H1 (cell line): ENCODE measurements around the gene OR2Z1. TPM values are rescaled to one million over a fixed set of nuclear protein-coding genes. Genes with fewer than 3 reads are reported as not detected.

Experiments
- CTCF ChIA-PET: fragments of 300-600 bp; sonication (Branson Sonifier 250); formaldehyde crosslinking; loops from one replicate; lab custom pipeline; 2021; ENCODE audit not compliant: partially characterized antibody; lab: Charles Lee
- POLR2A ChIA-PET: fragments of 300-600 bp; sonication (Branson Sonifier 250); formaldehyde crosslinking; loops from one replicate; lab custom pipeline; 2021; ENCODE audit warnings: inconsistent platforms; ENCODE audit not compliant: partially characterized antibody; lab: Charles Lee
- DNase-seq, 2 experiments: peaks; one replicate each; pipeline versions ENCODE4 v3.0.0 to v3.0.0-alpha.2; 2010 to 2022; ENCODE audit warnings: low spot score in 2 of 2, low read depth in 1 of 2, mixed read lengths in 1 of 2
- FAIRE-seq: peaks from 2 replicates; lab custom pipeline; 2011; peaks lifted over from hg19 to GRCh38; lab: Jason Lieb, UNC
- H2AFZ ChIP-seq: 2 replicates; pipeline ENCODE4 v1.8.1; 2012; ENCODE audit warnings: low read length, inconsistent platforms
- H2AK5ac ChIP-seq: 2 replicates; pipeline ENCODE4 v1.6.1; 2013; ENCODE audit warnings: low read depth, low read length
- H2BK120ac ChIP-seq: replicated peaks from 2 replicates; pipeline ENCODE3; 2013; ENCODE audit warnings: low read depth, low read length, inconsistent platforms
- H2BK12ac ChIP-seq: 2 replicates; pipeline ENCODE4 v1.6.1; 2013; ENCODE audit warnings: low read depth, low read length
- H2BK15ac ChIP-seq: 2 replicates; pipeline ENCODE4 v1.6.1; 2013; ENCODE audit warnings: low read length
- H2BK20ac ChIP-seq: 2 replicates; pipeline ENCODE4 v1.6.1; 2013; ENCODE audit warnings: low read length
- H2BK5ac ChIP-seq: 2 replicates; pipeline ENCODE4 v1.6.1; 2013; ENCODE audit warnings: low read depth, low read length
- H3K14ac ChIP-seq: 2 replicates; pipeline ENCODE4 v1.6.1; 2013; ENCODE audit warnings: inconsistent platforms; ENCODE audit not compliant: insufficient read length
- H3K18ac ChIP-seq: 2 replicates; pipeline ENCODE4 v1.6.1; 2013; ENCODE audit warnings: low read length; ENCODE audit errors: extremely low read depth
- H3K23ac ChIP-seq: 2 replicates; pipeline ENCODE4 v1.6.1; 2013; ENCODE audit warnings: inconsistent platforms; ENCODE audit not compliant: insufficient read length
- H3K23me2 ChIP-seq: 2 replicates; pipeline ENCODE4 v1.6.1; 2013; ENCODE audit warnings: low read depth, low read length
- H3K27ac ChIP-seq: 2 replicates; pipeline ENCODE4 v1.6.1; 2011; ENCODE audit warnings: low read depth, low read length, inconsistent platforms
- H3K27me3 ChIP-seq, 4 experiments: replicated peaks in 1 of 4; 1 replicate in 1 of 4; 2 replicates in 3 of 4; pipeline versions ENCODE4 v1.6.1 to v1.8.1; 2011 to 2013; ENCODE audit warnings: low read length in 3 of 4, mild to moderate bottlenecking in 3 of 4, inconsistent platforms in 2 of 4, mixed read lengths in 2 of 4, moderate library complexity in 1 of 4; ENCODE audit not compliant: control insufficient read depth in 3 of 4, insufficient read depth in 3 of 4; ENCODE audit errors: extremely low read depth in 1 of 4
- H3K36me3 ChIP-seq, 4 experiments: 2 replicates each; pipeline versions ENCODE4 v1.6.1 to v1.8.1; 2011 to 2013; ENCODE audit warnings: mild to moderate bottlenecking in 4 of 4, low read length in 3 of 4, moderate library complexity in 2 of 4, control low read depth in 1 of 4, inconsistent platforms in 1 of 4; ENCODE audit not compliant: insufficient read depth in 4 of 4, control insufficient read depth in 2 of 4
- H3K4ac ChIP-seq: replicated peaks from 2 replicates; pipeline ENCODE3; 2013; ENCODE audit warnings: low read length, low read depth, mixed read lengths, inconsistent platforms; ENCODE audit not compliant: insufficient read length
- H3K4me1 ChIP-seq, 4 experiments: replicated peaks in 1 of 4; 1 replicate in 1 of 4; 2 replicates in 3 of 4; pipeline versions ENCODE4 v1.6.1 to v1.8.1; 2011 to 2013; ENCODE audit warnings: low read length in 3 of 4, inconsistent platforms in 2 of 4, mixed read lengths in 1 of 4; ENCODE audit not compliant: insufficient read depth in 4 of 4, control insufficient read depth in 3 of 4
- H3K4me2 ChIP-seq, 2 experiments: 2 replicates each; pipeline versions ENCODE4 v1.6.1 to v1.8.1; 2011 to 2013; ENCODE audit warnings: low read depth in 2 of 2, low read length in 2 of 2, control low read depth in 1 of 2, inconsistent platforms in 1 of 2, mild to moderate bottlenecking in 1 of 2; ENCODE audit not compliant: insufficient read depth in 1 of 2
- H3K4me3 ChIP-seq, 4 experiments: fragments of 200-600, 300-600 bp in 1 of 4; sonication (generic), shearing (Covaris generic), sonication (Bioruptor Twin) in 1 of 4; 2 replicates each; pipeline versions ENCODE4 v1.5.1 to v1.8.1; 2011 to 2016; ENCODE audit warnings: low read length in 4 of 4, low read depth in 3 of 4, control low read depth in 2 of 4, inconsistent platforms in 2 of 4, mild to moderate bottlenecking in 2 of 4, mixed read lengths in 1 of 4, moderate library complexity in 1 of 4; ENCODE audit not compliant: insufficient read depth in 2 of 4; ENCODE audit errors: extremely low read depth in 1 of 4
- H3K56ac ChIP-seq: replicated peaks from 2 replicates; pipeline ENCODE3; 2013; ENCODE audit warnings: low read depth, mild to moderate bottlenecking, mixed read lengths, low read length, inconsistent platforms; ENCODE audit not compliant: insufficient read length
- H3K79me1 ChIP-seq: 2 replicates; pipeline ENCODE4 v1.6.1; 2013; ENCODE audit warnings: low read depth, low read length, control low read depth
- H3K79me2 ChIP-seq, 2 experiments: 2 replicates each; pipeline versions ENCODE4 v1.6.1 to v1.8.1; 2012 to 2013; ENCODE audit warnings: low read length in 2 of 2, mild to moderate bottlenecking in 2 of 2, inconsistent platforms in 1 of 2; ENCODE audit not compliant: insufficient read depth in 2 of 2, control insufficient read depth in 1 of 2
- H3K9ac ChIP-seq, 4 experiments: replicated peaks in 1 of 4; 1 replicate in 1 of 4; 2 replicates in 3 of 4; pipeline versions ENCODE4 v1.6.1 to v1.8.1; 2011 to 2013; ENCODE audit warnings: low read depth in 3 of 4, low read length in 3 of 4, control low read depth in 2 of 4, mild to moderate bottlenecking in 2 of 4, moderate library complexity in 2 of 4, inconsistent platforms in 1 of 4; ENCODE audit errors: extremely low read depth in 1 of 4
- H3K9me3 ChIP-seq, 2 experiments: 2 replicates each; pipeline versions ENCODE4 v1.6.1 to v1.8.1; 2012 to 2013; ENCODE audit warnings: mild to moderate bottlenecking in 2 of 2, moderate library complexity in 2 of 2, control low read depth in 1 of 2, inconsistent platforms in 1 of 2, low read depth in 1 of 2, low read length in 1 of 2, mixed read lengths in 1 of 2; ENCODE audit not compliant: insufficient read depth in 2 of 2
- H4K20me1 ChIP-seq, 2 experiments: replicated peaks in 1 of 2; 2 replicates each; pipeline versions ENCODE3 to v1.8.1; 2011 to 2013; ENCODE audit warnings: inconsistent platforms in 2 of 2, low read length in 2 of 2, mild to moderate bottlenecking in 1 of 2; ENCODE audit not compliant: insufficient read depth in 2 of 2, control insufficient read depth in 1 of 2
- H4K5ac ChIP-seq: 2 replicates; pipeline ENCODE4 v1.6.1; 2013; ENCODE audit warnings: low read length, low read depth, mixed read lengths, inconsistent platforms; ENCODE audit not compliant: insufficient read length
- H4K8ac ChIP-seq: 2 replicates; pipeline ENCODE4 v1.8.0; 2013; ENCODE audit warnings: mild to moderate bottlenecking, moderate library complexity, low read length, inconsistent platforms; ENCODE audit not compliant: insufficient read depth; ENCODE audit errors: extremely low read depth
- H4K91ac ChIP-seq: replicated peaks from 2 replicates; pipeline ENCODE3; 2013; ENCODE audit warnings: low read length, mixed read lengths, inconsistent platforms; ENCODE audit not compliant: insufficient read length
- JUND ChIP-seq: IDR thresholded peaks from 2 replicates; pipeline ENCODE4 v1.6.1; 2011; ENCODE audit warnings: mild to moderate bottlenecking, improper control_type of control experiment, low read length
- KDM1A ChIP-seq: fragments of 200-600, 300-600 bp; sonication (generic); IDR thresholded peaks from 2 replicates; pipeline ENCODE4 v1.7.1; 2016; ENCODE audit warnings: mild to moderate bottlenecking, low read length, borderline replicate concordance
- KDM5A ChIP-seq: fragments of 200-600 bp; IDR thresholded peaks from 2 replicates; pipeline ENCODE4 v1.7.1; 2012; ENCODE audit warnings: mild to moderate bottlenecking, low read length, inconsistent platforms, mixed read lengths
- POLR2AphosphoS5 ChIP-seq: IDR thresholded peaks from 2 replicates; pipeline ENCODE4 v1.6.1; 2011; ENCODE audit warnings: low read depth, low read length
- RFX5 ChIP-seq: IDR thresholded peaks from 2 replicates; pipeline ENCODE4 v1.6.1; 2011; ENCODE audit warnings: low read depth, low read length, improper control_type of control experiment, borderline replicate concordance
- SAP30 ChIP-seq: fragments of 300-600 bp; sonication (generic); IDR thresholded peaks from 2 replicates; pipeline ENCODE4 v1.7.1; 2012; ENCODE audit warnings: low read length, moderate library complexity, mild to moderate bottlenecking, inconsistent platforms; ENCODE audit not compliant: insufficient read depth, insufficient replicate concordance
- SIN3A ChIP-seq, 2 experiments: IDR thresholded peaks in 1 of 2; conservative IDR thresholded peaks in 1 of 2; 2 replicates each; pipeline ENCODE4 v1.6.1; 2011 to 2012; ENCODE audit warnings: low read length in 2 of 2, improper control_type of control experiment in 1 of 2, low read depth in 1 of 2, mild to moderate bottlenecking in 1 of 2
- SIRT6 ChIP-seq: IDR thresholded peaks from one replicate; pipeline ENCODE4 v1.7.1; 2012; ENCODE audit warnings: low read length, inconsistent platforms
- SP2 ChIP-seq: IDR thresholded peaks from 2 replicates; pipeline ENCODE4 v1.6.1; 2012; ENCODE audit warnings: mild to moderate bottlenecking, low read length, inconsistent platforms
- SRF ChIP-seq: IDR thresholded peaks from 2 replicates; pipeline ENCODE4 v1.6.1; 2011; ENCODE audit warnings: mild to moderate bottlenecking, low read depth, low read length, moderate library complexity
- TBP ChIP-seq: IDR thresholded peaks from 2 replicates; pipeline ENCODE4 v1.6.1; 2011; ENCODE audit warnings: low read depth, low read length, improper control_type of control experiment
- TEAD4 ChIP-seq: IDR thresholded peaks from 2 replicates; pipeline ENCODE4 v1.6.1; 2012; ENCODE audit warnings: low read depth, low read length, inconsistent platforms, mixed read lengths
- WGBS, 2 experiments: shearing (Covaris generic) in 1 of 2; methylation state at CpG; one replicate each; pipeline versions ENCODE4 v1.1.6 to v1.1.7; 2013 to 2015; ENCODE audit warnings: low lambda C conversion rate in 2 of 2, mixed read lengths in 2 of 2, inconsistent platforms in 1 of 2, low coverage in 1 of 2, missing lambda C conversion rate in 1 of 2; ENCODE audit not compliant: insufficient replicate concordance in 2 of 2, insufficient coverage in 1 of 2, insufficient read length in 1 of 2; ENCODE audit errors: extremely low coverage in 1 of 2, missing lambda C conversion rate in 1 of 2; 5-methylcytosine and 5-hydroxymethylcytosine counted together
- polyA plus RNA-seq, 7 experiments: library from polyadenylated mRNA; depleted of rRNA in 3 of 7; stranded (reverse) in 5 of 7; unstranded in 2 of 7; fragments of >200 nt in 5 of 7; fragments of 200-250 nt in 2 of 7; gene quantifications; 1 replicate in 5 of 7; 2 replicates in 1 of 7; 4 replicates in 1 of 7; pipeline versions ENCODE4 v1.2.1 to v1.2.3, GENCODE V29; 2011 to 2013; ENCODE audit warnings: missing spikeins in 2 of 7, mixed read lengths in 2 of 7
- total RNA-seq: library from RNA; stranded (reverse); fragmentation: NEBNext Ultra II Directional; extraction: Animal tissue kit (Norgen Biotek cat#: 25700); gene quantifications from 2 replicates; pipeline ENCODE4 v1.2.1, GENCODE V29; 2021
- TF ChIP-seq, protein P1 (sequence below): IDR thresholded peaks from 2 replicates; pipeline ENCODE4 v1.6.1; 2011; ENCODE audit warnings: low read depth, mild to moderate bottlenecking, low read length; ENCODE audit not compliant: insufficient read depth
- TF ChIP-seq, protein P2 (sequence below): IDR thresholded peaks from 2 replicates; pipeline ENCODE4 v1.6.1; 2011; ENCODE audit warnings: low read length, improper control_type of control experiment

OR2Z1 gene
- total and polyA plus RNA-seq, 2 of the 8 experiments (the other 6 are each of a cell fraction or from before 2014, with no cell fraction given), result not detected

DNA sequence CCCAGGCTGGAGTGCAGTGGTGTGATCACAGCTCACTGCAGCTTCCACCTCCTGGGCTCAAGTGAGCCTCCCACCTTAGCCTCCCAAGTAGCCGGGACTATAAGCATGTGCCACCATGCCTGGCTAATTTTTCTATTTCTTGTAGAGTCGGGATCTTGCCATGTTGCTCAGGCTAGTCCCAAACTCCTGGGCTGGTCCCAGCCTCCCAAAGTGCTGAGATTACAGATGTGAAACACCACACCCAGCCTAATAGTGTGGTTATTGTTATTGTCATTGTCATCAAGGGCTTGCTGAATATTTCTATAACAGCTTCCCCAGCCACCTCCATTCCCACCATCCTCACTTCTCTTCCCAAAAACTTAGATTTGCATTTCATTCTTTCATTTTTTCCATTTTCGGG lies 2.8 kb downstream of the OR2Z1 start:
- no peak for DNase-seq
- no peak overlapping the region for H3K4ac ChIP-seq
- no peak overlapping the region for H3K4me2 ChIP-seq
- no peak overlapping the region for H3K4me3 ChIP-seq
- H3K36me3 ChIP-seq, result no peaks in the 10 kb centered on the region
- H4K91ac ChIP-seq, result no peak overlapping the region
- H3K27ac ChIP-seq, result no peak overlapping the region
- H4K5ac ChIP-seq, result no peak overlapping the region
- no peak overlapping the region for H3K14ac ChIP-seq
- no peak overlapping the region for H2BK20ac ChIP-seq
- no peak overlapping the region for H3K9ac ChIP-seq
- H3K23me2 ChIP-seq, result peaks cover 3% of the 10 kb centered on the region; the same call in 1 of the 2 replicates
- no peak overlapping the region for H3K18ac ChIP-seq
- 79% methylated on average over 3 of the region's 3 CpGs; no CpG with 5 or more reads in 1 of the 2 experiments for WGBS, 2 experiments
- H3K79me1 ChIP-seq, result no peaks in the 10 kb centered on the region
- H3K4me1 ChIP-seq, result no peaks in the 10 kb centered on the region
- CTCF ChIA-PET, result no interaction called here
- no peak overlapping the region for H2BK12ac ChIP-seq
- no peak overlapping the region for H2BK5ac ChIP-seq
- no peak overlapping the region for H3K56ac ChIP-seq
- FAIRE-seq, result no peak
- no peaks in the 10 kb centered on the region for H3K79me2 ChIP-seq
- POLR2A ChIA-PET, result no interaction called here
- H3K27me3 ChIP-seq, result no peaks in the 10 kb centered on the region
- H3K23ac ChIP-seq, result no peak overlapping the region
- H2AK5ac ChIP-seq, result no peak overlapping the region
- no peaks in the 10 kb centered on the region for H4K20me1 ChIP-seq
- H3K9me3 ChIP-seq, result peaks cover 58 to 80% of the 10 kb centered on the region in 2 experiments
- H2AFZ ChIP-seq, result no peak overlapping the region
- H4K8ac ChIP-seq, result no peak overlapping the region
- H2BK120ac ChIP-seq, result no peak overlapping the region
- H2BK15ac ChIP-seq, result no peak overlapping the region
- TF ChIP-seq KDM1A (no peak), RFX5 (no peak), KDM5A (no peak), SIN3A (conservative IDR thresholded peaks at IDR 0.05 in 1 of 2, IDR thresholded peaks at IDR 0.05 in 1 of 2; ENCODE audit: low read depth in 1 of 2, low read length in 2 of 2) (no peak), SRF (no peak), POLR2AphosphoS5 (no peak), TEAD4 (no peak), SAP30 (no peak), SIRT6 (no peak), SP2 (no peak), JUND (no peak), TBP (no peak)
- TF ChIP-seq, protein P1, sequence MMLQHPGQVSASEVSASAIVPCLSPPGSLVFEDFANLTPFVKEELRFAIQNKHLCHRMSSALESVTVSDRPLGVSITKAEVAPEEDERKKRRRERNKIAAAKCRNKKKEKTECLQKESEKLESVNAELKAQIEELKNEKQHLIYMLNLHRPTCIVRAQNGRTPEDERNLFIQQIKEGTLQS, result no peak
- TF ChIP-seq, protein P2, sequence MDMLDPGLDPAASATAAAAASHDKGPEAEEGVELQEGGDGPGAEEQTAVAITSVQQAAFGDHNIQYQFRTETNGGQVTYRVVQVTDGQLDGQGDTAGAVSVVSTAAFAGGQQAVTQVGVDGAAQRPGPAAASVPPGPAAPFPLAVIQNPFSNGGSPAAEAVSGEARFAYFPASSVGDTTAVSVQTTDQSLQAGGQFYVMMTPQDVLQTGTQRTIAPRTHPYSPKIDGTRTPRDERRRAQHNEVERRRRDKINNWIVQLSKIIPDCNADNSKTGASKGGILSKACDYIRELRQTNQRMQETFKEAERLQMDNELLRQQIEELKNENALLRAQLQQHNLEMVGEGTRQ, result no peak
